GM23248 (cell line): ENCODE data around the gene THADA. TPM values are rescaled to one million over a fixed set of nuclear protein-coding genes. Genes with fewer than 3 reads are reported as not detected.

ENCODE experiments used
- DNase-seq: peaks from one replicate; pipeline ENCODE4 v3.0.0-alpha.2; 2015
- H2AFZ ChIP-seq: fragments of 200-600 bp; sonication (generic); 2 replicates; pipeline ENCODE4 v1.6.1; 2016; ENCODE audit warnings: antibody characterized with exemption
- H3F3A ChIP-seq: fragments of 200-600 bp; sonication (generic); 2 replicates; pipeline ENCODE4 v1.6.1; 2016; ENCODE audit warnings: mild to moderate bottlenecking, antibody characterized with exemption, mixed run types; ENCODE audit not compliant: insufficient read depth
- H3K27ac ChIP-seq: fragments of 200-600 bp; sonication (generic); 2 replicates; pipeline ENCODE4 v1.5.1; 2016; ENCODE audit warnings: mild to moderate bottlenecking
- H3K27me3 ChIP-seq: fragments of 200-600 bp; sonication (generic); replicated peaks from 2 replicates; pipeline ENCODE4 v1.6.1; 2016; ENCODE audit warnings: mild to moderate bottlenecking; ENCODE audit not compliant: insufficient read depth
- H3K36me3 ChIP-seq: fragments of 200-600 bp; sonication (generic); 2 replicates; pipeline ENCODE4 v1.6.1; 2016; ENCODE audit warnings: low read depth, mild to moderate bottlenecking
- H3K4me1 ChIP-seq: fragments of 200-600 bp; sonication (generic); 2 replicates; pipeline ENCODE4 v1.6.1; 2016; ENCODE audit warnings: mild to moderate bottlenecking; ENCODE audit not compliant: insufficient read depth
- H3K4me2 ChIP-seq: fragments of 200-600 bp; sonication (generic); one replicate; pipeline ENCODE4 v1.6.1; 2016; ENCODE audit warnings: mild to moderate bottlenecking; ENCODE audit not compliant: unreplicated experiment
- H3K4me3 ChIP-seq: fragments of 200-600 bp; sonication (generic); 2 replicates; pipeline ENCODE4 v1.5.1; 2016; ENCODE audit warnings: mild to moderate bottlenecking
- H3K79me2 ChIP-seq: fragments of 200-600 bp; sonication (generic); 2 replicates; pipeline ENCODE4 v1.6.1; 2016; ENCODE audit warnings: mild to moderate bottlenecking; ENCODE audit not compliant: insufficient read depth
- H3K9ac ChIP-seq: fragments of 200-600 bp; sonication (generic); 2 replicates; pipeline ENCODE4 v1.6.1; 2016; ENCODE audit warnings: mild to moderate bottlenecking
- H3K9me2 ChIP-seq: fragments of 200-600 bp; sonication (generic); 2 replicates; pipeline ENCODE4 v1.6.1; 2016; ENCODE audit warnings: mixed run types, mild to moderate bottlenecking, moderate library complexity; ENCODE audit not compliant: insufficient read depth
- H3K9me3 ChIP-seq: fragments of 200-600 bp; sonication (generic); one replicate; pipeline ENCODE4 v1.6.1; 2017; ENCODE audit warnings: low read depth
- H4K20me1 ChIP-seq: fragments of 200-600 bp; sonication (generic); 2 replicates; pipeline ENCODE4 v1.6.0; 2016; ENCODE audit not compliant: insufficient read depth
- EZH2 ChIP-seq: fragments of 200-600 bp; sonication (generic); IDR thresholded peaks from 2 replicates; pipeline ENCODE4 v1.6.1; 2018; ENCODE audit warnings: antibody characterized with exemption, mild to moderate bottlenecking; ENCODE audit not compliant: insufficient read depth, poor library complexity, severe bottlenecking
- EZH2phosphoT487 ChIP-seq: fragments of 200-600 bp; sonication (generic); IDR thresholded peaks from 2 replicates; pipeline ENCODE4 v1.6.1; 2018; ENCODE audit warnings: antibody characterized with exemption, moderate library complexity, mild to moderate bottlenecking, low read depth; ENCODE audit not compliant: insufficient read depth
- WGBS, 2 experiments: methylation state at CpG; one replicate each; pipeline ENCODE4 v1.1.6; 2015 to 2017; ENCODE audit warnings: low lambda C conversion rate in 2 of 2, low coverage in 1 of 2; ENCODE audit errors: missing lambda C conversion rate in 2 of 2; 5-methylcytosine and 5-hydroxymethylcytosine counted together
- in situ Hi-C: fragments of 300-500 bp; cut with MboI; formaldehyde crosslinking; loops from 2 replicates; pipeline ENCODE4 v1.15.0; 2020
- polyA plus RNA-seq: library from polyadenylated mRNA; unstranded; fragments of >200 nt; fragmentation: Nextera tagmentation; extraction: Ambion mirVana; gene quantifications from 2 replicates; pipeline ENCODE4 v1.2.1, GENCODE V29; 2016
- total RNA-seq: library from RNA; depleted of rRNA; stranded (reverse); fragments of >200 nt; shearing (Covaris generic); gene quantifications from 2 replicates; pipeline ENCODE4 v1.2.3, GENCODE V29; 2014

The THADA gene
- total and polyA plus RNA-seq, 2 experiments from 2014 or later = 14.1 to 15.8 TPM

- no peaks in the 10 kb centered on the region for H3K36me3 ChIP-seq
- no peaks in the 10 kb centered on the region for H4K20me1 ChIP-seq
- TF ChIP-seq EZH2phosphoT487 (no peak), EZH2 (no peak)
- H3K4me1 ChIP-seq = peaks cover 28% of the 10 kb centered on the region
- H3K79me2 ChIP-seq = no peaks in the 10 kb centered on the region
- peak overlapping the region; percentile 93 for H3K27ac ChIP-seq
- peak; percentile 39 for DNase-seq
- no peak overlapping the region for H2AFZ ChIP-seq
- peaks cover 21% of the 10 kb centered on the region for H3F3A ChIP-seq
- H3K9me3 ChIP-seq = no peaks in the 10 kb centered on the region
- peak overlapping the region; percentile 82 for H3K9ac ChIP-seq
- H3K9me2 ChIP-seq = no peaks in the 10 kb centered on the region
- H3K4me2 ChIP-seq = peak overlapping the region; percentile 82
- H3K27me3 ChIP-seq = no peaks in the 10 kb centered on the region
- WGBS, 2 experiments = 42 to 48% methylated on average over 10 of the region's 10 CpGs
- H3K4me3 ChIP-seq = peak overlapping the region; percentile 56
- in situ Hi-C loops = no loop called here
Measured at GRCh38 chr2:43268066-43268953, 327.5 kb downstream of the THADA start.

- DNase-seq = no peak
- TF ChIP-seq EZH2phosphoT487 = no peak
- no peak for TF ChIP-seq EZH2
- in situ Hi-C loops = no loop called here
- Histone ChIP-seq H3K9ac (no peak overlapping the region), H4K20me1 (no peaks in the 10 kb centered on the region), H3K27me3 (no peaks in the 10 kb centered on the region), H3K9me3 (no peaks in the 10 kb centered on the region), H3K4me3 (no peak overlapping the region), H3F3A (peaks cover 17% of the 10 kb centered on the region), H3K79me2 (no peaks in the 10 kb centered on the region), H3K27ac (no peak overlapping the region), H2AFZ (no peak overlapping the region), H3K4me1 (peaks cover 23% of the 10 kb centered on the region), H3K9me2 (no peaks in the 10 kb centered on the region), H3K4me2 (no peak overlapping the region), H3K36me3 (no peaks in the 10 kb centered on the region)
- WGBS, 2 experiments = 89 to 93% methylated on average over 7 of the region's 7 CpGs
Measured at GRCh38 chr2:43267381-43267780, 328.5 kb downstream of the THADA start.

GRCh38 chr2:43266711-43267111, 329.1 kb downstream of the THADA start:
- in situ Hi-C loops = no loop called here
- H3K4me1 ChIP-seq = peaks cover 23% of the 10 kb centered on the region
- H2AFZ ChIP-seq = no peak overlapping the region
- DNase-seq = peak; percentile 15
- no peaks in the 10 kb centered on the region for H3K36me3 ChIP-seq
- H3K4me3 ChIP-seq = no peak overlapping the region
- H3K27me3 ChIP-seq = no peaks in the 10 kb centered on the region
- TF ChIP-seq EZH2 (no peak), EZH2phosphoT487 (no peak)
- no peaks in the 10 kb centered on the region for H3K9me2 ChIP-seq
- WGBS, 2 experiments = 92% methylated on average over 4 of the region's 4 CpGs
- no peak overlapping the region for H3K27ac ChIP-seq
- H3K9ac ChIP-seq = no peak overlapping the region
- no peaks in the 10 kb centered on the region for H3K79me2 ChIP-seq
- peaks cover 17% of the 10 kb centered on the region for H3F3A ChIP-seq
- H4K20me1 ChIP-seq = no peaks in the 10 kb centered on the region
- no peaks in the 10 kb centered on the region for H3K9me3 ChIP-seq
- H3K4me2 ChIP-seq = no peak overlapping the region

- no peak overlapping the region for H2AFZ ChIP-seq
- DNase-seq = no peak
- no peak overlapping the region for H3K4me2 ChIP-seq
Measured at GRCh38 chr2:43265421-43265820, 330.4 kb downstream of the THADA start.

More at GRCh38 chr2:43265421-43265820, 330.4 kb downstream of the THADA start:
- H3K4me1 ChIP-seq = peaks cover 22% of the 10 kb centered on the region
- no peaks in the 10 kb centered on the region for H3K9me3 ChIP-seq
- no peaks in the 10 kb centered on the region for H3K79me2 ChIP-seq
- peaks cover 17% of the 10 kb centered on the region for H3F3A ChIP-seq
- H3K4me3 ChIP-seq = no peak overlapping the region
- no peak for TF ChIP-seq EZH2
- TF ChIP-seq EZH2phosphoT487 = no peak
- H3K36me3 ChIP-seq = no peaks in the 10 kb centered on the region
- 61 to 72% methylated on average over 9 of the region's 9 CpGs for WGBS, 2 experiments
- no peaks in the 10 kb centered on the region for H3K9me2 ChIP-seq
- in situ Hi-C loops = no loop called here
- no peaks in the 10 kb centered on the region for H3K27me3 ChIP-seq
- H3K27ac ChIP-seq = no peak overlapping the region
- no peak overlapping the region for H3K9ac ChIP-seq
- no peaks in the 10 kb centered on the region for H4K20me1 ChIP-seq
